ENCODE results near the gene MARVELD3. TPM values are rescaled to one million over a fixed set of nuclear protein-coding genes. Genes with fewer than 3 reads are reported as not detected.

MARVELD3 gene
- polyA plus RNA-seq, 2 of the 4 experiments (the other 2 are of a cell fraction): 0.17 to 0.25 TPM

DNA sequence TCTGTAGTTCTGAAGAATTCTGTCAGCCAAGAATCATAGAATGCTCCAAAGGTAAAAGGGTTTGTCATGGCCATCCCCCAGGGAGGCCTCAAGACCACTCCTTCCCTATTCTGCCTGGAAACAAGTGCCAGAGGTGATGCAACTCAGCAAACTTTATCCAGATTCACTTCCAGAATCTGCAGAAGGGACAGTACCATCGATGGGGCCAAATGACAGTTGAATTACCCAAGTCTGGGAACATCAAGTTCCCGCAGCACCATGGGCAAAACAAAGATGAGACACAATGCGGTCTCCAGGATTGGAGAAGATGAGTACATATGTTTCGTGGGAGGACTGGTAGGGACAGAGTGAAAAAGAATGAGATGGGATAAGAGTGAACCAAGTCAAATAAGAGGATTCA, 35.4 kb upstream of the MARVELD3 start:
- no peak overlapping the region for H3K4me3 ChIP-seq
- ChIA-PET CTCF (interaction anchor here (1.1 kb wide), 1 partner anchor 23 kb away, joined by 3 read pairs; no protein-coding TSS in a partner anchor), POLR2A (no interaction called here)

DNA sequence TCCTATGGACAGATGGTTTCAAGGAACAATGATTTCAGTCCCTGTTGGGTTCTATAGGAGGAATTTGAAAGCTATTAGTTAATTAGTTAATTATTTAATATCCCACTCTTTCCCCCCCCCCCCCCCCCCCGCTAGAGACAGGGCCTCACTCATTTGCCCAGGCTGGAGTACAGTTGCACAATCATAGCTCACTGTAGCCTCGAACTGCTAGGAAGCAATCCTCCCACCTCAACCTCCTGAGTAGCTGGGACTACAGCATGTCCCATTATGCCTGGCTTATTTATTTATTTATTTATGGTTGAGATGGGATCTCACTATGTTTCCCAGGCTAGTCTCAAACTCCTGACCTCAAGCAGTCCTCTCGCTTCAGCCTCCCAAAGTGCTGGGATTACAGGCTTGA, 34.1 kb upstream of the MARVELD3 start:
- H3K9me3 ChIP-seq: no peaks in the 10 kb centered on the region
- no peak overlapping the region for H3K4me2 ChIP-seq
- POLR2A ChIA-PET: no interaction called here
- CTCF ChIA-PET: interaction anchor here (1.8 to 2.2 kb wide), 2 partner anchors 19 to 27 kb away, joined by 6 to 11 read pairs; no protein-coding TSS in a partner anchor
- FAIRE-seq (no peak), ATAC-seq (no peak), DNase-seq (ENCODE audit: low read depth in 1 of 2, low spot score in 1 of 2) (no peak)
- no peak for TF ChIP-seq TP53 (CRISPR knock-in tag; IDR thresholded peaks at IDR 0.05)
- TF ChIP-seq NFE2L2 (conservative IDR thresholded peaks at IDR 0.05; ENCODE audit: low read length): no peak
- TF ChIP-seq NPAS2 (CRISPR knock-in tag; IDR thresholded peaks at IDR 0.05; ENCODE audit: borderline replicate concordance): no peak
- TF ChIP-seq HOXA7 (CRISPR knock-in tag; IDR thresholded peaks at IDR 0.05): no peak
- no peak for TF ChIP-seq POLR2AphosphoS2 (conservative IDR thresholded peaks at IDR 0.05; ENCODE audit: low read length)
- TF ChIP-seq HEYL (CRISPR knock-in tag; IDR thresholded peaks at IDR 0.05): no peak
- no peak for TF ChIP-seq HOXB5 (CRISPR knock-in tag; IDR thresholded peaks at IDR 0.05)
- no peak for TF ChIP-seq RAD21 (conservative IDR thresholded peaks at IDR 0.05 in 1 of 2, IDR thresholded peaks at IDR 0.05 in 1 of 2)
- TF ChIP-seq ZSCAN20 (CRISPR knock-in tag; IDR thresholded peaks at IDR 0.05): no peak
- TF ChIP-seq, protein P1, sequence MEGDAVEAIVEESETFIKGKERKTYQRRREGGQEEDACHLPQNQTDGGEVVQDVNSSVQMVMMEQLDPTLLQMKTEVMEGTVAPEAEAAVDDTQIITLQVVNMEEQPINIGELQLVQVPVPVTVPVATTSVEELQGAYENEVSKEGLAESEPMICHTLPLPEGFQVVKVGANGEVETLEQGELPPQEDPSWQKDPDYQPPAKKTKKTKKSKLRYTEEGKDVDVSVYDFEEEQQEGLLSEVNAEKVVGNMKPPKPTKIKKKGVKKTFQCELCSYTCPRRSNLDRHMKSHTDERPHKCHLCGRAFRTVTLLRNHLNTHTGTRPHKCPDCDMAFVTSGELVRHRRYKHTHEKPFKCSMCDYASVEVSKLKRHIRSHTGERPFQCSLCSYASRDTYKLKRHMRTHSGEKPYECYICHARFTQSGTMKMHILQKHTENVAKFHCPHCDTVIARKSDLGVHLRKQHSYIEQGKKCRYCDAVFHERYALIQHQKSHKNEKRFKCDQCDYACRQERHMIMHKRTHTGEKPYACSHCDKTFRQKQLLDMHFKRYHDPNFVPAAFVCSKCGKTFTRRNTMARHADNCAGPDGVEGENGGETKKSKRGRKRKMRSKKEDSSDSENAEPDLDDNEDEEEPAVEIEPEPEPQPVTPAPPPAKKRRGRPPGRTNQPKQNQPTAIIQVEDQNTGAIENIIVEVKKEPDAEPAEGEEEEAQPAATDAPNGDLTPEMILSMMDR (IDR thresholded peaks at IDR 0.05): no peak
- TF ChIP-seq, protein P2, sequence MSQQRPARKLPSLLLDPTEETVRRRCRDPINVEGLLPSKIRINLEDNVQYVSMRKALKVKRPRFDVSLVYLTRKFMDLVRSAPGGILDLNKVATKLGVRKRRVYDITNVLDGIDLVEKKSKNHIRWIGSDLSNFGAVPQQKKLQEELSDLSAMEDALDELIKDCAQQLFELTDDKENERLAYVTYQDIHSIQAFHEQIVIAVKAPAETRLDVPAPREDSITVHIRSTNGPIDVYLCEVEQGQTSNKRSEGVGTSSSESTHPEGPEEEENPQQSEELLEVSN (IDR thresholded peaks at IDR 0.05; ENCODE audit: borderline replicate concordance, low read depth): no peak
- TF ChIP-seq, protein P3, sequence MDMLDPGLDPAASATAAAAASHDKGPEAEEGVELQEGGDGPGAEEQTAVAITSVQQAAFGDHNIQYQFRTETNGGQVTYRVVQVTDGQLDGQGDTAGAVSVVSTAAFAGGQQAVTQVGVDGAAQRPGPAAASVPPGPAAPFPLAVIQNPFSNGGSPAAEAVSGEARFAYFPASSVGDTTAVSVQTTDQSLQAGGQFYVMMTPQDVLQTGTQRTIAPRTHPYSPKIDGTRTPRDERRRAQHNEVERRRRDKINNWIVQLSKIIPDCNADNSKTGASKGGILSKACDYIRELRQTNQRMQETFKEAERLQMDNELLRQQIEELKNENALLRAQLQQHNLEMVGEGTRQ (IDR thresholded peaks at IDR 0.05): no peak
- TF ChIP-seq MAZ (IDR thresholded peaks at IDR 0.05; ENCODE audit: borderline replicate concordance, low read depth, low read length): no peak
- no peak for TF ChIP-seq CBX2 (IDR thresholded peaks at IDR 0.05; ENCODE audit: borderline replicate concordance, low read depth)
- TF ChIP-seq EHMT2 (IDR thresholded peaks at IDR 0.05; ENCODE audit: low read depth): no peak
- TF ChIP-seq CHD4 (IDR thresholded peaks at IDR 0.05; ENCODE audit: borderline replicate concordance): no peak
- TF ChIP-seq RARB (CRISPR knock-in tag; IDR thresholded peaks at IDR 0.05): no peak
- no peak for TF ChIP-seq KDM1A (IDR thresholded peaks at IDR 0.05; ENCODE audit: low read depth)
- no peaks in the 10 kb centered on the region for H3K4me1 ChIP-seq
- peak overlapping the region in 1 of 2 experiments; percentile 13; a peak in 1 of 6 replicates for H3K27ac ChIP-seq
- no peak overlapping the region for H3K4me3 ChIP-seq
- WGBS (ENCODE audit: missing lambda C conversion rate): 34% methylated on average over 3 of the region's 3 CpGs

More for the DNA sequence above, 35.4 kb upstream of the MARVELD3 start:
- no peak overlapping the region for H3K4me2 ChIP-seq
- ATAC-seq (no peak), DNase-seq (ENCODE audit: low read depth in 1 of 2, low spot score in 1 of 2) (no peak), FAIRE-seq (no peak)
- TF ChIP-seq KDM1A (IDR thresholded peaks at IDR 0.05; ENCODE audit: low read depth) (no peak), HEYL (CRISPR knock-in tag; IDR thresholded peaks at IDR 0.05) (no peak), KDM5A (IDR thresholded peaks at IDR 0.05) (no peak), TP53 (CRISPR knock-in tag; IDR thresholded peaks at IDR 0.05) (no peak), MYC (IDR thresholded peaks at IDR 0.05; ENCODE audit: borderline replicate concordance, low read length) (no peak), ZNF302 (CRISPR knock-in tag; IDR thresholded peaks at IDR 0.05) (no peak), SMC3 (IDR thresholded peaks at IDR 0.05) (no peak), RNF2 (IDR thresholded peaks at IDR 0.05; ENCODE audit: borderline replicate concordance, low read depth) (no peak), POLR2AphosphoS2 (conservative IDR thresholded peaks at IDR 0.05; ENCODE audit: low read length) (no peak), JUN (IDR thresholded peaks at IDR 0.05) (no peak)
- TF ChIP-seq, protein P1 (IDR thresholded peaks at IDR 0.05): no peak
- TF ChIP-seq, protein P4, sequence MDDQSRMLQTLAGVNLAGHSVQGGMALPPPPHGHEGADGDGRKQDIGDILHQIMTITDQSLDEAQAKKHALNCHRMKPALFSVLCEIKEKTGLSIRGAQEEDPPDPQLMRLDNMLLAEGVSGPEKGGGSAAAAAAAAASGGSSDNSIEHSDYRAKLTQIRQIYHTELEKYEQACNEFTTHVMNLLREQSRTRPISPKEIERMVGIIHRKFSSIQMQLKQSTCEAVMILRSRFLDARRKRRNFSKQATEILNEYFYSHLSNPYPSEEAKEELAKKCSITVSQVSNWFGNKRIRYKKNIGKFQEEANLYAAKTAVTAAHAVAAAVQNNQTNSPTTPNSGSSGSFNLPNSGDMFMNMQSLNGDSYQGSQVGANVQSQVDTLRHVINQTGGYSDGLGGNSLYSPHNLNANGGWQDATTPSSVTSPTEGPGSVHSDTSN (IDR thresholded peaks at IDR 0.05): no peak
- no peak overlapping the region for H3K27ac ChIP-seq
- H3K4me1 ChIP-seq: peaks cover 4% of the 10 kb centered on the region; the same call in 1 of the 3 replicates
- no peaks in the 10 kb centered on the region for H3K9me3 ChIP-seq
- whole genome bisulfite sequencing (ENCODE audit: missing lambda C conversion rate): 69% methylated on average over 4 of the region's 4 CpGs

Measured in A549 (cell line).